SK-N-SH (cell line): ENCODE data around the gene NR6A1. TPM values are rescaled to one million over a fixed set of nuclear protein-coding genes. Genes with fewer than 3 reads are reported as not detected.

Experiments
- CTCF ChIA-PET: fragments of 300-600, 350-600 bp; formaldehyde crosslinking; extraction: SDS; loops from one replicate; lab custom pipeline; 2021; lab: Yijun Ruan, JAX
- POLR2A ChIA-PET: fragments of 350-600 bp; sonication (Branson Sonifier 250); formaldehyde crosslinking; extraction: SDS; loops from one replicate; lab custom pipeline; 2020; ENCODE audit warnings: antibody characterized with exemption, inconsistent platforms; lab: Yijun Ruan, JAX
- DNase-seq: peaks from one replicate; pipeline ENCODE4 v3.0.0; 2012
- H2AFZ ChIP-seq: fragments of 200-600 bp; sonication (generic); 2 replicates; pipeline ENCODE4 v1.8.1; 2016; ENCODE audit warnings: antibody characterized with exemption, mild to moderate bottlenecking, low read depth
- H3F3A ChIP-seq: fragments of 200-600 bp; sonication (generic); replicated peaks from 2 replicates; pipeline ENCODE3; 2016; ENCODE audit warnings: antibody characterized with exemption, mild to moderate bottlenecking; ENCODE audit not compliant: insufficient read depth
- H3K27ac ChIP-seq, 2 experiments: fragments of 200-500 bp in 1 of 2; fragments of 200-600 bp in 1 of 2; sonication (Bioruptor generic) in 1 of 2; sonication (generic), shearing (Covaris generic) in 1 of 2; 2 replicates each; pipeline versions ENCODE4 v1.5.1 to v1.6.1; 2014 to 2016; ENCODE audit warnings: low read depth in 2 of 2, inconsistent platforms in 1 of 2, low read length in 1 of 2, mild to moderate bottlenecking in 1 of 2, mixed read lengths in 1 of 2
- H3K27me3 ChIP-seq: fragments of 200-600 bp; sonication (generic), shearing (Covaris generic); 2 replicates; pipeline ENCODE4 v1.6.1; 2016; ENCODE audit warnings: mixed run types; ENCODE audit not compliant: insufficient read depth
- H3K36me3 ChIP-seq, 2 experiments: fragments of 200-500 bp in 1 of 2; fragments of 200-600 bp in 1 of 2; sonication (Bioruptor generic) in 1 of 2; sonication (generic) in 1 of 2; replicated peaks in 1 of 2; 2 replicates each; pipeline versions ENCODE3 to v1.5.1; 2014 to 2016; ENCODE audit warnings: low read length in 1 of 2, mild to moderate bottlenecking in 1 of 2; ENCODE audit not compliant: insufficient read depth in 2 of 2, control insufficient read depth in 1 of 2
- H3K4me1 ChIP-seq, 2 experiments: fragments of 200-500 bp in 1 of 2; fragments of 200-600 bp in 1 of 2; sonication (Bioruptor generic) in 1 of 2; sonication (generic), shearing (Covaris generic) in 1 of 2; 2 replicates each; pipeline versions ENCODE4 v1.5.1 to v1.6.1; 2014 to 2016; ENCODE audit warnings: low read depth in 1 of 2, low read length in 1 of 2, mixed run types in 1 of 2; ENCODE audit not compliant: insufficient read depth in 2 of 2, control insufficient read depth in 1 of 2
- H3K4me2 ChIP-seq: fragments of 200-600 bp; sonication (generic), shearing (Covaris generic); 2 replicates; pipeline ENCODE4 v1.6.1; 2017; ENCODE audit warnings: mixed run types
- H3K4me3 ChIP-seq, 2 experiments: fragments of 200-500 bp in 1 of 2; fragments of 200-600 bp in 1 of 2; sonication (Bioruptor generic) in 1 of 2; sonication (generic), shearing (Covaris generic) in 1 of 2; 2 replicates each; pipeline versions ENCODE4 v1.5.1 to v1.8.1; 2014 to 2016; ENCODE audit warnings: low read depth in 2 of 2, inconsistent platforms in 1 of 2, low read length in 1 of 2, mild to moderate bottlenecking in 1 of 2, mixed read lengths in 1 of 2, moderate library complexity in 1 of 2
- H3K79me2 ChIP-seq: fragments of 200-600 bp; sonication (generic); 2 replicates; pipeline ENCODE4 v1.8.1; 2017; ENCODE audit warnings: mild to moderate bottlenecking; ENCODE audit not compliant: insufficient read depth
- H3K9ac ChIP-seq: fragments of 200-600 bp; sonication (generic); 2 replicates; pipeline ENCODE4 v1.6.1; 2017; ENCODE audit warnings: mixed run types
- H3K9me2 ChIP-seq: fragments of 200-600 bp; sonication (generic); 2 replicates; pipeline ENCODE4 v1.6.1; 2017; ENCODE audit warnings: mixed run types
- H3K9me3 ChIP-seq: fragments of 200-600 bp; sonication (generic); 2 replicates; pipeline ENCODE4 v1.6.1; 2017; ENCODE audit warnings: mixed run types, mild to moderate bottlenecking, moderate library complexity
- H4K20me1 ChIP-seq: fragments of 200-600 bp; sonication (generic); 2 replicates; pipeline ENCODE4 v1.6.1; 2017; ENCODE audit warnings: mild to moderate bottlenecking, mixed run types; ENCODE audit not compliant: insufficient read depth
- CHD2 ChIP-seq: fragments of 150-350 bp; IDR thresholded peaks from 2 replicates; pipeline ENCODE4 v1.6.1; 2018; ENCODE audit warnings: low read length; ENCODE audit not compliant: partially characterized antibody
- EP300 ChIP-seq, 2 experiments: IDR thresholded peaks; 2 replicates each; pipeline versions ENCODE4 v1.4.0 to v1.6.1; 2012; ENCODE audit warnings: borderline replicate concordance in 1 of 2, low read depth in 1 of 2, low read length in 1 of 2
- FOSL2 ChIP-seq: IDR thresholded peaks from 2 replicates; pipeline ENCODE4 v1.4.0; 2012; ENCODE audit warnings: low read depth, mild to moderate bottlenecking, moderate library complexity, borderline replicate concordance
- FOXJ3 ChIP-seq: sonication (generic); formaldehyde crosslinking; IDR thresholded peaks from 2 replicates; pipeline ENCODE4 v1.5.1; 2020; ENCODE audit warnings: mild to moderate bottlenecking, missing genetic modification reagents
- GABPA ChIP-seq: IDR thresholded peaks from 2 replicates; pipeline ENCODE4 v1.4.0; 2012; ENCODE audit warnings: low read depth, mild to moderate bottlenecking
- JUND ChIP-seq: IDR thresholded peaks from 2 replicates; pipeline ENCODE4 v1.4.0; 2012
- NFIC ChIP-seq: IDR thresholded peaks from 2 replicates; pipeline ENCODE4 v1.4.0; 2012; ENCODE audit warnings: borderline replicate concordance
- POLR2AphosphoS5 ChIP-seq: IDR thresholded peaks from 2 replicates; pipeline ENCODE4 v1.6.1; 2012; ENCODE audit warnings: low read depth, low read length
- RAD21 ChIP-seq: IDR thresholded peaks from 2 replicates; pipeline ENCODE4 v1.6.1; 2012; ENCODE audit warnings: mild to moderate bottlenecking, low read length
- RCOR1 ChIP-seq: fragments of 150-350 bp; IDR thresholded peaks from 2 replicates; pipeline ENCODE4 v1.6.1; 2017; ENCODE audit warnings: antibody characterized with exemption, low read length
- RFX5 ChIP-seq: IDR thresholded peaks from 2 replicates; pipeline ENCODE4 v1.6.1; 2012; ENCODE audit warnings: mild to moderate bottlenecking, improper control_type of control experiment, low read length
- RXRA ChIP-seq: IDR thresholded peaks from 2 replicates; pipeline ENCODE4 v1.4.0; 2012; ENCODE audit warnings: low read depth, mild to moderate bottlenecking, borderline replicate concordance
- SIN3A ChIP-seq: IDR thresholded peaks from 2 replicates; pipeline ENCODE4 v1.6.1; 2012; ENCODE audit warnings: low read depth, mild to moderate bottlenecking, low read length, moderate library complexity, borderline replicate concordance
- YY1 ChIP-seq: IDR thresholded peaks from 2 replicates; pipeline ENCODE4 v1.4.0; 2012; ENCODE audit warnings: low read depth, mild to moderate bottlenecking
- WGBS: methylation state at CpG from one replicate; pipeline ENCODE4 v1.1.6; 2017; ENCODE audit warnings: low lambda C conversion rate; 5-methylcytosine and 5-hydroxymethylcytosine counted together
- polyA plus RNA-seq, 3 experiments: library from polyadenylated mRNA; depleted of rRNA; stranded (reverse); fragments of >200 nt; gene quantifications; 2 replicates each; pipeline ENCODE4 v1.2.3, GENCODE V29; 2012
- TF ChIP-seq, protein P1 (sequence below): IDR thresholded peaks from 2 replicates; pipeline ENCODE4 v1.4.0; 2012; ENCODE audit warnings: low read depth, borderline replicate concordance
- TF ChIP-seq, protein P2 (sequence below): IDR thresholded peaks from 2 replicates; pipeline ENCODE4 v1.4.0; 2012; ENCODE audit warnings: low read depth, borderline replicate concordance
- TF ChIP-seq, protein P3 (sequence below): IDR thresholded peaks from 2 replicates; pipeline ENCODE4 v1.4.0; 2012; ENCODE audit warnings: low read depth
- TF ChIP-seq, protein P4 (sequence below): fragments of 150-350 bp; IDR thresholded peaks from 2 replicates; pipeline ENCODE4 v1.6.1; 2017; ENCODE audit warnings: antibody characterized with exemption, low read length, low read depth, borderline replicate concordance
- TF ChIP-seq, protein P5 (sequence below): fragments of 200-600 bp; sonication (generic); IDR thresholded peaks from 2 replicates; pipeline ENCODE4 v1.6.1; 2017; ENCODE audit warnings: antibody characterized with exemption, mild to moderate bottlenecking, moderate library complexity
- TF ChIP-seq, protein P6 (sequence below): IDR thresholded peaks from 2 replicates; pipeline ENCODE4 v1.6.1; 2012; ENCODE audit warnings: mild to moderate bottlenecking, low read depth, low read length, moderate library complexity

The NR6A1 gene
- polyA plus RNA-seq, 1 of the 3 experiments (the other 2 are of a cell fraction): 1.2 TPM

DNA sequence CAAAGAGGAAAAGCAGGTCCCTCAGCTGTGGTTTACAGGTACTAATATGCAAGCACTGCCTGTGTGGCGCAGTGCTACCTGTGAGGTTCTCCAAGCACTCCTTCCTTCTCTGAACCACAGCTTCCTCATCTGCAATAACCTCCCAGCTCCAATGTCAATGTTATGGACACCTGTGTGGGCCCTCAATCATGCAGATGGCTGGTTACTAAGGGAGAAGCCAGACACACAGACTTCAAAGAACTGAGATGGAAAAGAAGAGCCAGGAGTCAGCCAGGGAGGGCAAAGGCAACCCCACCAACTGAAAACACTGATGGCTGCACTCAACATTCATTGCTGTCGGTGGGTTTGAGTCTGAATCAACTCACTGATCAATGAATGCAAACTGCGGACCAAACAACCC lies 77.7 kb downstream of the NR6A1 start:
- no peak overlapping the region for H3K4me2 ChIP-seq
- H3K36me3 ChIP-seq: peaks cover 28 to 31% of the 10 kb centered on the region in 2 experiments
- TF ChIP-seq FOSL2: no peak
- TF ChIP-seq NFIC: no peak
- TF ChIP-seq, protein P1, sequence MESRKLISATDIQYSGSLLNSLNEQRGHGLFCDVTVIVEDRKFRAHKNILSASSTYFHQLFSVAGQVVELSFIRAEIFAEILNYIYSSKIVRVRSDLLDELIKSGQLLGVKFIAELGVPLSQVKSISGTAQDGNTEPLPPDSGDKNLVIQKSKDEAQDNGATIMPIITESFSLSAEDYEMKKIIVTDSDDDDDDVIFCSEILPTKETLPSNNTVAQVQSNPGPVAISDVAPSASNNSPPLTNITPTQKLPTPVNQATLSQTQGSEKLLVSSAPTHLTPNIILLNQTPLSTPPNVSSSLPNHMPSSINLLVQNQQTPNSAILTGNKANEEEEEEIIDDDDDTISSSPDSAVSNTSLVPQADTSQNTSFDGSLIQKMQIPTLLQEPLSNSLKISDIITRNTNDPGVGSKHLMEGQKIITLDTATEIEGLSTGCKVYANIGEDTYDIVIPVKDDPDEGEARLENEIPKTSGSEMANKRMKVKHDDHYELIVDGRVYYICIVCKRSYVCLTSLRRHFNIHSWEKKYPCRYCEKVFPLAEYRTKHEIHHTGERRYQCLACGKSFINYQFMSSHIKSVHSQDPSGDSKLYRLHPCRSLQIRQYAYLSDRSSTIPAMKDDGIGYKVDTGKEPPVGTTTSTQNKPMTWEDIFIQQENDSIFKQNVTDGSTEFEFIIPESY: no peak
- TF ChIP-seq, protein P2, sequence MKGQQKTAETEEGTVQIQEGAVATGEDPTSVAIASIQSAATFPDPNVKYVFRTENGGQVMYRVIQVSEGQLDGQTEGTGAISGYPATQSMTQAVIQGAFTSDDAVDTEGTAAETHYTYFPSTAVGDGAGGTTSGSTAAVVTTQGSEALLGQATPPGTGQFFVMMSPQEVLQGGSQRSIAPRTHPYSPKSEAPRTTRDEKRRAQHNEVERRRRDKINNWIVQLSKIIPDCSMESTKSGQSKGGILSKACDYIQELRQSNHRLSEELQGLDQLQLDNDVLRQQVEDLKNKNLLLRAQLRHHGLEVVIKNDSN: no peak
- TF ChIP-seq POLR2AphosphoS5: no peak
- TF ChIP-seq EP300 (IDR thresholded peaks at IDR 0.05; ENCODE audit: borderline replicate concordance in 1 of 2, low read depth in 1 of 2, low read length in 1 of 2): no peak
- TF ChIP-seq, protein P3, sequence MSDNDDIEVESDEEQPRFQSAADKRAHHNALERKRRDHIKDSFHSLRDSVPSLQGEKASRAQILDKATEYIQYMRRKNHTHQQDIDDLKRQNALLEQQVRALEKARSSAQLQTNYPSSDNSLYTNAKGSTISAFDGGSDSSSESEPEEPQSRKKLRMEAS: no peak
- no peak for TF ChIP-seq RAD21
- TF ChIP-seq GABPA: no peak
- no peak for TF ChIP-seq YY1
- TF ChIP-seq RFX5: no peak
- no peak for TF ChIP-seq SIN3A
- no peak for TF ChIP-seq RXRA
- TF ChIP-seq CHD2: no peak
- no peak for TF ChIP-seq JUND
- TF ChIP-seq, protein P4, sequence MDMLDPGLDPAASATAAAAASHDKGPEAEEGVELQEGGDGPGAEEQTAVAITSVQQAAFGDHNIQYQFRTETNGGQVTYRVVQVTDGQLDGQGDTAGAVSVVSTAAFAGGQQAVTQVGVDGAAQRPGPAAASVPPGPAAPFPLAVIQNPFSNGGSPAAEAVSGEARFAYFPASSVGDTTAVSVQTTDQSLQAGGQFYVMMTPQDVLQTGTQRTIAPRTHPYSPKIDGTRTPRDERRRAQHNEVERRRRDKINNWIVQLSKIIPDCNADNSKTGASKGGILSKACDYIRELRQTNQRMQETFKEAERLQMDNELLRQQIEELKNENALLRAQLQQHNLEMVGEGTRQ: no peak
- no peak for TF ChIP-seq RCOR1
- TF ChIP-seq, protein P5, sequence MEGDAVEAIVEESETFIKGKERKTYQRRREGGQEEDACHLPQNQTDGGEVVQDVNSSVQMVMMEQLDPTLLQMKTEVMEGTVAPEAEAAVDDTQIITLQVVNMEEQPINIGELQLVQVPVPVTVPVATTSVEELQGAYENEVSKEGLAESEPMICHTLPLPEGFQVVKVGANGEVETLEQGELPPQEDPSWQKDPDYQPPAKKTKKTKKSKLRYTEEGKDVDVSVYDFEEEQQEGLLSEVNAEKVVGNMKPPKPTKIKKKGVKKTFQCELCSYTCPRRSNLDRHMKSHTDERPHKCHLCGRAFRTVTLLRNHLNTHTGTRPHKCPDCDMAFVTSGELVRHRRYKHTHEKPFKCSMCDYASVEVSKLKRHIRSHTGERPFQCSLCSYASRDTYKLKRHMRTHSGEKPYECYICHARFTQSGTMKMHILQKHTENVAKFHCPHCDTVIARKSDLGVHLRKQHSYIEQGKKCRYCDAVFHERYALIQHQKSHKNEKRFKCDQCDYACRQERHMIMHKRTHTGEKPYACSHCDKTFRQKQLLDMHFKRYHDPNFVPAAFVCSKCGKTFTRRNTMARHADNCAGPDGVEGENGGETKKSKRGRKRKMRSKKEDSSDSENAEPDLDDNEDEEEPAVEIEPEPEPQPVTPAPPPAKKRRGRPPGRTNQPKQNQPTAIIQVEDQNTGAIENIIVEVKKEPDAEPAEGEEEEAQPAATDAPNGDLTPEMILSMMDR: no peak
- TF ChIP-seq, protein P6, sequence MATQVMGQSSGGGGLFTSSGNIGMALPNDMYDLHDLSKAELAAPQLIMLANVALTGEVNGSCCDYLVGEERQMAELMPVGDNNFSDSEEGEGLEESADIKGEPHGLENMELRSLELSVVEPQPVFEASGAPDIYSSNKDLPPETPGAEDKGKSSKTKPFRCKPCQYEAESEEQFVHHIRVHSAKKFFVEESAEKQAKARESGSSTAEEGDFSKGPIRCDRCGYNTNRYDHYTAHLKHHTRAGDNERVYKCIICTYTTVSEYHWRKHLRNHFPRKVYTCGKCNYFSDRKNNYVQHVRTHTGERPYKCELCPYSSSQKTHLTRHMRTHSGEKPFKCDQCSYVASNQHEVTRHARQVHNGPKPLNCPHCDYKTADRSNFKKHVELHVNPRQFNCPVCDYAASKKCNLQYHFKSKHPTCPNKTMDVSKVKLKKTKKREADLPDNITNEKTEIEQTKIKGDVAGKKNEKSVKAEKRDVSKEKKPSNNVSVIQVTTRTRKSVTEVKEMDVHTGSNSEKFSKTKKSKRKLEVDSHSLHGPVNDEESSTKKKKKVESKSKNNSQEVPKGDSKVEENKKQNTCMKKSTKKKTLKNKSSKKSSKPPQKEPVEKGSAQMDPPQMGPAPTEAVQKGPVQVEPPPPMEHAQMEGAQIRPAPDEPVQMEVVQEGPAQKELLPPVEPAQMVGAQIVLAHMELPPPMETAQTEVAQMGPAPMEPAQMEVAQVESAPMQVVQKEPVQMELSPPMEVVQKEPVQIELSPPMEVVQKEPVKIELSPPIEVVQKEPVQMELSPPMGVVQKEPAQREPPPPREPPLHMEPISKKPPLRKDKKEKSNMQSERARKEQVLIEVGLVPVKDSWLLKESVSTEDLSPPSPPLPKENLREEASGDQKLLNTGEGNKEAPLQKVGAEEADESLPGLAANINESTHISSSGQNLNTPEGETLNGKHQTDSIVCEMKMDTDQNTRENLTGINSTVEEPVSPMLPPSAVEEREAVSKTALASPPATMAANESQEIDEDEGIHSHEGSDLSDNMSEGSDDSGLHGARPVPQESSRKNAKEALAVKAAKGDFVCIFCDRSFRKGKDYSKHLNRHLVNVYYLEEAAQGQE: no peak
- no peak for TF ChIP-seq FOXJ3 (CRISPR knock-in tag)
- H2AFZ ChIP-seq: no peak overlapping the region
- WGBS: 100% methylated on average over 3 of the region's 3 CpGs
- ChIA-PET CTCF (interaction anchor here (1.2 to 2.6 kb wide), 4 partner anchors 19 to 141 kb away, joined by 3 to 19 read pairs (median 8); no protein-coding TSS in a partner anchor), POLR2A (no interaction called here)
- no peak overlapping the region for H3K4me3 ChIP-seq
- peak overlapping the region in 1 of 2 experiments; percentile 53; a peak in 1 of 4 replicates for H3K27ac ChIP-seq
- DNase-seq: no peak
- no peaks in the 10 kb centered on the region; the same call in 1 of the 2 replicates for H3K9me2 ChIP-seq
- H3K4me1 ChIP-seq: peaks cover 17 to 38% of the 10 kb centered on the region in 2 experiments
- no peaks in the 10 kb centered on the region for H4K20me1 ChIP-seq
- no peaks in the 10 kb centered on the region for H3K27me3 ChIP-seq
- no peak overlapping the region for H3K9ac ChIP-seq
- H3F3A ChIP-seq: peaks cover 55% of the 10 kb centered on the region
- peaks cover 76% of the 10 kb centered on the region for H3K79me2 ChIP-seq
- H3K9me3 ChIP-seq: no peaks in the 10 kb centered on the region
